ENCODE results near the gene DNAJC13.

Gene DNAJC13

GRCh38 chr3:132405609-132406299 is 11.5 kb upstream of the DNAJC13 start:
- no peak for DNase-seq

GRCh38 chr3:132406587-132406986 is 10.7 kb upstream of the DNAJC13 start:
- no peak for DNase-seq

DNA sequence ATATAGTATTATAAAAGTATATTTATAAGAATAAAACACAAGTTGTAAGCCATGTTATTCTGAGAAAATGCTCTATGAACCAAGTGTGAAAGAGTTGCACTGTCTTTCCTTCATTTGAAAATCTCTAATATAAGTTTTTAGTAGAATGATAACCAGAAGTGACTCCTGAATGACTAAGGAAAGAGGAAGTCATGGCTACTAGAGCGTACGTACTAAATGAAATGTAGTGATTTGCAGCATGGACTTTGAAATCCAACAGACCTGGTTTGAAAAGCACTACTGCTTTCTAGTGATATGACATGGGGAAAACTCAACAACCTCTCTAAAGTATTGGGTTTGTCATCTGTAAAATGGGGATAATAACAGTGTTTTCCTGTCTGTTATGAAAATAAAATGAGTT is 10.3 kb upstream of the DNAJC13 start:
- no peak for DNase-seq

GRCh38 chr3:132414841-132415240 is 2.5 kb upstream of the DNAJC13 start:
- DNase-seq: no peak

DNA sequence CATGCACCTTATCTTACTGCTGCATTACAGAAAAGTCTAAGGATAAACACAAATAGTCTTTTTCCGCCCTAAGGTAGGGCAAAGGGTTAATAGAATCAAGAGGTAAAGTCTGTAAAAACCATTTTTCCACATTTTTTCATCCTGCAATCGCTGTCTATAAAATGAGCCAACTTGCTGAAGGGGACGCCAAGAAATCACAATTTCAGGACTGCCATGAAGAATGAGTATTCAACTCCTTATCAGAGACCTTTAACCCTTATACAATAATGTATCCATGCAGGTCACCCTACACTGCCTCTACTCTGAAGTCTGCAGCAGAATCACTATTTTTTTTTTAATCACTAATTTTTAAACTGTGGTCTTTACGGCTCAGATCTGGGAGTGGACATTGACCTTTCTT is 1.1 kb upstream of the DNAJC13 start:
- DNase-seq: no peak

DNA sequence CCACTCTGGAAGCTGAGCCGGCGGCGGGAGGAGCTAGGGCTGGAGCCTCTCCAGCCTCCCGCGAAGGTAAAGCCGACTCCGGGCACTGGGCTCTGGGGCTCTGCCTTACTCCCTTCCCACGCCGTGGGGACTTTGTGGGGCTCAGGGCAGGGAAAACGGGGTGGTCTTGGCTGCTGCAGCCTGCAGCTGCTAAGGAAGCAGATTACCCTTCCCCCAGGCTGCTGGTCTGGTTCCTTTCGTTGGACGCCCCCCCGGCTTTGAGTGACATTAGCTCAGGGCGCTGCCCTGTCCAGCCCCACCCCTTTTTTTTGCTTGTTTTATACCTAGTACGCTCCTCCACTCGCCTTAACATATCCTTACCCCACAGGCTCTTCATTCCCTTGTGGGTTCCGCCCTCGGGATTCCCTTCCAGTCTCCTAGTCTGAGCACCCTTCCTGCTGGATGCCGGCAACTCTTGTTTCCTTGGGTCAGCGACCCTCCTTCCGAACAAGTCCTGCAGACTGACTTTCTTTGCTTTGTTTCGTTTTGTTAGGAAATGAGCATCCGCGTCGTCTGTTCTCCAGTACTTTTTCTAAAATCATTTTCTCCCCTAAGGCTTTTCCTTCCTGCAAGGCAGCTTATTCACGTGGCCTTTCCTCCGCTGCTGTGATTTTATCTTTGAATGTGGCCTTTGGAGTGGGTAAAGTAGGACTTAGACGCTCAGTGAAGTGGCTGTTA is 551 bp downstream of the DNAJC13 start:
- peak; percentile 63 for DNase-seq

GRCh38 chr3:132418916-132419315 is 1.6 kb downstream of the DNAJC13 start:
- no peak for DNase-seq

DNA sequence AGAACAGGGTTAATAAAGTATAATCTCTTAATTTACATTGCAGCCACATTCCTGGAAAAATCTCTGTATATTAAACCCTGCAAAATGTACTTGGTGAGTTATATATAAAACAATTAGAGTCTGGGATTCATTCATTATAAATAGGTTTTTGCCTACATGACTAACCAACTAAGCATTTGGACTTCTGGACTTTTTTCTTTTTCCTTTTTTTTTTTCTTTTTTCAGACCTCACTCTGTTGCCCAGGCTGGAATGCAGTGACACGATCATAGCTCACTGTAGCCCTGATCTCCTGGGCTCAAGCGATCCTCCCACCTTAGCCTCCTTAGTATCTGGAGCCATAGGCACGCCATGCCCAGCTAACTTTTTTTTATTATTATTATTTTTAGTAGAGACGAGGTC is 4.5 kb downstream of the DNAJC13 start:
- no peak for DNase-seq

GRCh38 chr3:132422531-132422930 is 5.2 kb downstream of the DNAJC13 start:
- no peak for DNase-seq

- peak; percentile 0 for DNase-seq
Observed at GRCh38 chr3:132432639-132433038, 15.3 kb downstream of the DNAJC13 start.

- DNase-seq: no peak
Observed at GRCh38 chr3:132433121-132433520, 15.8 kb downstream of the DNAJC13 start.

DNA sequence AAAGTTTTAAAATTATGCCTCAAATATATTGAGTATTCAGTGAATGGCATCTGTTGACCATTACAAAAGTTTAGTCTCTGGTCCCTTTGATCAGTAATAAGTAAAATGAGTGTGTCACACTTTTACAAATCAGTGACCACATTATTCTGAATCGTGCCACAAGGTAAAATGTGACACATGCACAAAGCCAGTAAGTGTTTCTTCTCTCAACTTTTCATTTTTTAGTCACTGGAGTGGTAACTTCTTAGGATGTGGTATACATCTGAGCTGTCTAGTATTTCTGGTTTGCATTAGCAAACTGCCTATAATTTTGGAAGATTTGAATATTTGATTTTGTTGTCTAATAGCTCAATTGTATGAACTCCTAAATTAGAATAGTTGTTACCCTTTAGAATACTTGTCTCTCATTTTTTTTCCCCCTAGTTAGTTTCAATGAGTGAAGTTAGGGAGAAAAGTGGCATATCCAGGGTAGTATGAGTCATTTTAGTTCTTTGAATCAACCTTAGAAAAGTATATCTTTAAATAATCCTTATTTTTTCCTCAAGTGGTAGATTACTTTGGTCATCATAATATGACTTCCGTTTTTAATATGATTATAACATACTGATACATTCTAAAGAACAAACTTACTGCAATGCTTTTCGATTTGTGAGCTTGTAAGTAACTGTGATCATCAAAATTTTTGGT is 18.1 kb downstream of the DNAJC13 start:
- no peak for DNase-seq

DNA sequence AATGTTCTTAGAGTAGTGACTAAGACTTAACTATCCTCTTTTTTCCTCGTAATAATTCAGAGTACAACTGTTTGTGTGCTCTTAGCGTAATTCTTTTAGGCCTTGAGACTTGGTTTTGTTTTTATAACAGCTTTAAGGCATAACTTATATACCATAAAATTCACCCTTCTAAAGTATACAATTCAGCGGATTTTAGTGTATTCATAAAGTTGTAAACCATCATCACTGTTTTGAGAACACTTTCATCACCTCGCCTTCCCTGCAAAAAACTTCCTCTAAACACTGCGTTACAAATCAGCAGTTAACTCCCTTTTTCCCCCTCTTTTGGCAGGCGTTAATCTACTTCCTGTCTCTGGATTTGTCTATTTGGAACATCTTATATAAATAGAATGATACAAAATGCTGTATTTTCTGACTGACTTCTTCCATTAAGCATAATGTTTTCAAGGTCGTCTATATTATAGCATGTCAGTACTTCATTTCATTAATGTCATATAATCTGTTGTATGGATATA is 18.7 kb downstream of the DNAJC13 start:
- no peak for DNase-seq

- no peak for DNase-seq
Observed at GRCh38 chr3:132443421-132443820, 26.1 kb downstream of the DNAJC13 start.

- DNase-seq: no peak
Observed at GRCh38 chr3:132444383-132444782, 27.1 kb downstream of the DNAJC13 start.

DNA sequence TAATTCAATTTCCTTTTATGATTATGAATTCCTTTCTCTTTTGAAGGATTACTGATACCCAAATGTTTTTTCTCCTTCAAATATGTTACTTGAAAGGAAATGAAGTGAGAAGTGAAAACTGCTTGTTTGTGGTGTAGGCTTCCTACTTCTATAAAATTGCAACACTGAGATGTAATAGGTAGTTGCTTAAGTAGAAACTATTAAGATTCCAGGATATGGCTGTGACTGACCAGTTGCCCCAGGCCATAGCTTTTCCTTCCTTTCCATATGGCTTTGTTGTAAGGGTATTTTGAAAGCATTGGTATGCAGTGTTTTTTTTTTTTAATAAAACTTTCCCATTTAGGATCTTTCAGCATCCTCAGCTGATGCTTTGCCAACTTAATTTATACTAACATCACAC is 28.5 kb downstream of the DNAJC13 start:
- no peak for DNase-seq

- no peak for DNase-seq
Observed at GRCh38 chr3:132448216-132448961, 31.1 kb downstream of the DNAJC13 start.

DNA sequence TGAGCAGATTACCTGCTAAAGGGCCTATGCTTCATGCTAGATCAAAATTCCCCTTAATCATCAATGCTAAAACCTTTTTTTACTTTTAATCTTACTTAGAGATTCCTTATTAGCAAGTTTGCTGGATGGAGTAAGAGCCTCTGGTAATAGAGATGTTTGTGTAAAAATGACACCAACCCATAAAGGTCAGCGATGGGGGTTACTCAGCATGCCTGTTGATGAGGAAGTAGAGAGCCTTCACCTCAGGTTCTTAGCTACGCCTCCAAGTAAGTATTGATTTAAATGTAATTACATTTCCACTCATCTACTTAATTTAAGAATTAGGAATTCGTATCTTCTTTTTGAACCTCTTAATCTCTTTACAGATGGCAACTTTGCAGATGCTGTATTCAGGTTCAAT is 38.8 kb downstream of the DNAJC13 start:
- no peak for DNase-seq

GRCh38 chr3:132456571-132456970 is 39.3 kb downstream of the DNAJC13 start:
- DNase-seq: no peak

DNA sequence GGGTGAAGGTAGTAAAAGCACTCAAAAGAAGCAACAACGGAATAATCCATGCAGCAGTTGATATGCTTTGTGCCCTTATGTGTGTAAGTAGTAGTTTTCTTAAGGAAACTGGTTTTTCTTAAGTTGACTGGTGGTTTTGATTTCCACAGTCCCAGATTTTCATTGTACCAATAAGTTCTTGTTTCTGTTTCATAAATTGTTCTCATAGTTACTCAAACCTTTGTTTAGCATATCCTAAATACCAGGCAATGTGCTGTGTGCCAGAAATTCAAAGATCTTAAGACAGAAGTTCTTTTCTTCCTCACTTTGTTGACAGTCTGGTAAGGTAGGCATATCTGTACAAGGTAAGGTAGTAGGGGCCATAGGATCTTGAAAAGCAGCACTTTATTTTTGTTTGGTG is 40.0 kb downstream of the DNAJC13 start:
- DNase-seq: no peak

DNA sequence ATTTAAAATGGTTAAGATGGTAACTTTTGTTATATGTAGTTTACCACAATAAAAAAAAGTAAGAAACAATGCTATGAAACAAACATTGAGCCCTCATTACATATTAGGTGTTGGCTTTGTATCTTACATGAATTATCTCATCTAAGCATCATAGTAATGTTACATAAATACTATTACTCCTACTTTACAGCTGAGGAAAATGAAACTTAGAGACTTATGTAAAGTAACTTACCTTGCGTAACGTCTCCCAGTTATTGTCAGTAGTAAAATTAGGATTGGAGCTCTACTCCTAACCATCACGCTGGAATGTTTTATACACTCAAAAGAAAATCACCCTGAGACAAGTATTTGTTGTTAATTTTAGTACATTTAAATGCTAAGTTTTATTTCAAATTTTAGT is 42.2 kb downstream of the DNAJC13 start:
- DNase-seq: no peak

DNA sequence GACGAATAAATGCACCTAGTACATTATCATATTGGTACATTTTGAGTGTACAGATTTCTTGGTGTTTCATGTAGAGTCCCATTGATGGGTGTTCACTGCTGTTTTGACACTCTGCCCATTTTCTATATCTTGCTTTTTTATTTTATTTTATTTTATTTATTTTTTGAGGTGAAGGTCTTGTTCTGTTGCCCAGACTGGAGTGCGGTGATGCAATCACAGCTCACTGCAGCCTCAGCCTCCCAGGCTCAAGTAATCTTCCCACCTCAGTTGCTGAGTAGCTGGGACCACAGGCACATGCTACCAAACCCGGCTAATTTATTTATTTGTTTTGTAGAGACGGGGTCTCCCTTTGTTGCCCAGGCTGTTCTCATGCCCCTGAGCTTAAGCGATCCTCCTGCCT is 44.2 kb downstream of the DNAJC13 start:
- no peak for DNase-seq

- no peak for DNase-seq
Observed at GRCh38 chr3:132464066-132464465, 46.8 kb downstream of the DNAJC13 start.

Measured in NCI-H69 (cell line).